HG03565 (cell line): ENCODE measurements around the gene TSR3.

Experiments
- ATAC-seq: cut with Tn5 transposase; IDR thresholded peaks from one replicate; pipeline ENCODE4 v1.9.1; 2021; ENCODE audit warnings: mild to moderate bottlenecking, moderate library complexity; ENCODE audit not compliant: unreplicated experiment

TSR3 gene

DNA sequence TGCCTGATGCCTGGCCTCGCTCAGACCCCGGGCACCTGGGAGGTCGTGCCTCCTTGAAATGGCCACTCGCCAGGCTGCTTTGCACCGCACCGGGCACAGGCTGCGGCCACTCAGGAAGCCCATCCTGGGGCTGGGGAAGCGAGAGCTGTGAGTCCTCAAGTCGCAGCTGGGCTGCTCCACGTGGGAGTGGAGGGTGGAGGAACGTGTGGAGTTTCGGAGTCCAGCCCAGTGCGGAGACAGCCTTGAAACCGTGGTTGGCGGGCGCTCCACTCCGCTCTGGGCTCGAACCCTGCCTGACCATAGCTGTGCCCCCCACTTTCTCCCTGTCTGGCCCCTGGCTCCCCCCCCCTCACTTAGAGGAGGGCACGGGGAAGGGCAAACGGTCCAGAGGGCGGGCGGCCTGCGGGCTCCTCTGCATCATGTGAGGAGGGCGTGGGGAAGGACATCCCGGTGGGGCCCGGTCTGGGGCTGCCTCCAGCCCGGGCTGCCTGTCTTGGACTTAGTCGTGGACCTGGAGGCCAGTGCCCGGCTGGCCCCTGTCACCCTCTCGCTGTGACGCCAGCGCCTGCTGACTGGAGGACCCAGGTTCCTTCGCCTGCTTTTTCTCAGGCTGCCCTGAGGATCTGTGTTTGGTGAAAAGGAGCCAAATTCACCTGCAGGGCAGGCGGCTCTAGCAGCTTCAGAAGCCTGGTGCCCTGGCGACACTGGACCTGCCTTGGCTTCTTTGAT lies 39.8 kb downstream of the TSR3 start:
- ATAC-seq = no peak

DNA sequence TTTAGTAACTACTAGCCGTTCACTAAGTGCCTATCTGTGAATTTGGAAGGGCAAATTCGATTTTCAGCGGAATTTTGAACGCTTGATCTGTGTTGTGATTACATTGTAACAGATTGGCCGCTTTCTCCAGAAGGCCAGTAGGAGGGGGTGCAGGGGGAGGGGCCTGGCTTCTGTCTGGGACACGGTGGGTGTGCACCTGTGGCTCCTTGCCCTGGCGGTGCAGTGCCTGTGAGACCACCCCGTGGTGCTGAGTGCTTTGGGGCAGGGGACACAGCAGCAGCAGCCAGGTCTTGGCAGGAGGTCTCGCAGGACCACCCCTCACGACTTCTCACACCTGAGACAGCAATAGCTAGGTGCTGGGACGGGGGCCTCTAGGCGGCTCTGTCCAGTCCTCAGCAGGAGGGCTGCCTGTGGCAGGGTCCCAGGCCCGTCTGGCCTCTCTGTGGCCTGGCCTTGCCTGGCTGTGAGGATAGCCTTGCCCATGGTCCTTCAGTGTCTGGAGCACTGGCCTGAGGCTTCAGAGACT lies 40.4 kb downstream of the TSR3 start:
- ATAC-seq = no peak

DNA sequence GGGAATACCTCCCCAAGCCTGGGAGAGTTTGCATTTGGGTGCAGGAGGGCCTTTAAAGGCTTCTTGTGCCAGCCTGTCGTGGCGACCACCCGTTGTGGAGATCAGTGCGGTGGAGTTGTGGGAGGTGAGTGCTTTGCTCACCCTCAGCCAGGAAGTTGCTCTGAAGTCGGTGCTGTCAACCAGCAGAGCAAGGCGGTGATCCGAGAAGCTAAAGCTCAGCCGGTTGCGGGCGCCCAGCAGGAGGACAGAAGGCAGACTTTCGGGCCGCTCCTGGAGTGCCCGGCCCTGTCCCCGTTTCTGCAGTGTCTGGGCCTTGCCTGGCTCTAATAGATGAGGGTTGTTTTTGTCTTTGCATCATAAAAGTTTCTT lies 40.9 kb downstream of the TSR3 start:
- no peak for ATAC-seq

DNA sequence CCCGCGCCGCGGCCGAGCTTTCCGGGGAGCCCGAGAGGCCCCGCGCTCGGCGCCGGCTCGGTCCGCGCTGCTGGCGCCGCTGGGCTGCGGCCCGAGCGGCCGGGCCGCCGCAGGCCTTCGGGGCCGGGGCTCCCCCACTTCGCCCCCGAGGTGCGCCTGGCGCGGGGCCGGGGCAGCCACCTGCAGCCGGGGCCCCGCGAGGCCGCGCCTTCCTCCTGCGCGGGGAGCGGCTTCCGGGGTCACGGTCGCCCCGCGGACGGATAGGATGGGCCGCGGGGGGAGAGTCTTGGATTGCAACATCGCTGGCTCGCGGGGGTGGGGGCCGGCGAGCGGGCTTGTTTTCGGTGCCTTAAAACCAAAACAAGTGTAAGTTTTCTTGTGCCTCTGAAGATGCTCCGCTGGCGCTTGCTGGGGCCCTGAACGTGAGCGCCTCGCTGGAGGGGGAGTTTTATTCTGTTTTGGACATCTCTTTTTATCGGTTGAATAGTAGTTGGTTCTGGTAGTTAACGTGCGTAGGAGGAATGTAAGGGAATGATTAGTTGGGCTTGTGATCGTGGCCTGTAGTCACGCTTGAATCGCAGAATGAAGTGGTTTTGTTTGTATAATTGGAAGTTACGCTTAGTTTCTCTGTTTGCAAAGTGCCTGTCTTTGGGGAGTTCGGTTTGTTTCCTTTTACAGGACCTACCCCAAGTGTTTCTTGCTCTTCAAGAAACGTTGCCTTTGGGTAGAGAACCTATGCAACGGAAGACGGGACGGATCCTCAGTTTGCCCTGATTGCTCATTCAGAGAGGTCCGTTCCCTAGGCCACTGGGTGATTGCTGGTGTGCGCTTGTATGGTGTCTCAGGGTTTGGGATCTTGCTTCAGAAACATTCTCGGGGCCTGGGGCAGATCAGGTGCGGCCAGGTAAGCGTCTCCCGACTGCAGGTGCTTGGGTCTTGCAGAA lies 41.5 kb downstream of the TSR3 start:
- peak; percentile 19 for ATAC-seq

DNA sequence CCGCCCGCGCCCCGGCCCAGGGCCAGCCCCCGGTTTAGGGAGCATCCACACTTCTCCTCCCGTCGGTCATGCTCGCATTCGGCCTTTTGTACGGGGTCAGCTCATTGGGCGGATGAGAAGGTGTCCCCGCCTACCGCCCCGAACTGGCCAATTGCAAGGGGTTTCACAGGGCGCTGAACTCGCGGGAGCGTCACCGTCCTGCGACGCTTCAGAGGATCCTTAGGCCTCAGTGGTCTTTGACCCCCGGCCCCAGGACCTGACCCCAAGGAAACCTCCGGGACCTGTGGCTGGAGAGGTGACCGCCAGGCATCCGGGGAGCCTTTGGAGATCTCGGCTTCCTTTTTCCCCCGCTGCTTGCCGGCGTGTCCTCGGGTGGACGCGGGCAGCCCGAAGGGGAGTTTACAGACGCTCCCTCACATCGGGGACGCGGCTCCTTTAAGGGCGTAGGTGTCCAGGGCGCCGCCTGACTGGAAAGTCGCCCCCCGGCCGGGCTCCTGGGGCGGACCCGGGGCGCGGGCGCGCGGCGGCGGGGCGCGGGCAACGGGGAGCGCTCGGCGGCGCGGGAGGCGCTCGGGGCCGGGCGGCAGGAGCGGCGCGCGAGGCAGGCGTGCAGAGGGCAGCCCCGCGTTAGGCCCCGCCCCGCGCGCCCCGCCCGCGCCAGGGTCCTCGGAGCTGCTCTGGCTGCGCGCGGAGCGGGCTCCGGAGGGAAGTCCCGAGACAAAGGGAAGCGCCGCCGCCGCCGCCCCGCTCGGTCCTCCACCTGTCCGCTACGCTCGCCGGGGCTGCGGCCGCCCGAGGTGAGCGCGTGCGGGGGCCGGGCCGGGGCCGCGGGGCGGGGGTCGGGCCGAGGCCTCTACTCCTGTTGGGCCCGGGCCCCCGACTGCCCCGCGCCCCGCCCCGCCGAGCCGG lies 42.4 kb downstream of the TSR3 start, which contains the start of gene UBE2I:
Gene UBE2I (plus strand): TSS at position 660 of the 909 bp plus-strand sequence. CDS start 4,395 bp downstream, outside the sequence.
- peak; percentile 44 for ATAC-seq

DNA sequence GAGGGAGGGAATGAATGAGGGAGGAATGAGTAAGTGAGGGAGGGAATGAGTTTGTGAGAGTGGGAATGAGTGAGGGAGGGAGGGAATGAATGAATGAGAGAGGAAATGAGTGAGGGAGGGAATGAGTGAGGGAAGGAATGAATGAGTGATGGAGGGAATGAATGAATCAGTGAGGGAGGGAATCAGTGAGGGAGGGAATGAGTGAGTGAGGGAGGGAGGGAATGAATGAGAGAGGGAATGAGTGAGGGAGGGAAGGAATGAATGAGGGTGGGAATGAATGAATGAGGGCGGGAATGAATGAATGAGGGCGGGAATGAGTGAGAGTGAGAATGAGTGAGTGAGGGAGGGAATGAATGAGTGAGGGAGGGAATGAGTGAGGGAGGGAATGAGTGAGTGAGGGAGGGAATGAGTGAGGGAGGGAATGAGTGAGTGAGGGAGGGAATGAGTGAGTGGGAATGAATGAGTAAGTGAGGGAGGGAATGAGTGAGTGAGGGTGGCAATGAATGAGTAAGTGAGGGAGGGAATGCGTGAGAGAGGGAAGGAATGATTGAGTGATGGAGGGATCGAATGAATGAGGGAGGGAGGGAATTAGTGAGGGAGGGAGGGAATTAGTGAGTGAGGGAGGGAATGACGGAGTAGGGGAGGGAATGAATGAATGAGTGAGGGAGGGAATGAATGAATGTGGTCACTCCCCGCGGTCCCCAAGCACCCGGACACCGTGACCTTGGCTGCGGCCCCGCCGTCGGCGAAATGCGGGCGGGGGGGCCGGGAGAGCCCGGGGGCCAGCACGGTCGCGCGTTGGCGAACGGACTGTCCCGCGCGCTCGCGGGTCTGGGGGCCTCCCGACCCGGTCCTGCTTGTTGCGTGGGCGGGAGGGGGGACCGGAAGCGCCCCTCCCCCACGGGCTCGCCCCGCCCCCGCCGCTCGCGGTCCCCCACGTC lies 43.4 kb downstream of the TSR3 start:
- ATAC-seq = peak; percentile 15

DNA sequence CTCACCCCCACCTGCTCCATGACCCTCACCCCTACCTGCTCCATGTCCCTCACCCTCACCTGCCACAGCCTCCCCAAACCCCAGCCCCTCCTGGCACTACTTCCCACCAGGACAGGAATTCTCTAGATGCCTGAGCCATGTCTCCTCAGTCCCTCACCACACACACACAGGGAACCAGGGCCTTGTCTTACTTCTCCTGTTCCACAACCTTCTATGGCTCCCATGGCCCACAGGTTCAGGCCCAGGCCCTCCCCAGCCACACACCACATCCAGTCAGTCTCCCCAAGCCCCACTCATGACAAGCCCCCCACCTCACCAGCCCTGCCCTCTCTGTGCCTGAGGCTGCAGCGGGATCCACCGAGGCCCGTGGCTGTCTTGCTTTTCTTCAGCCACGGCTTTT lies 45.3 kb downstream of the TSR3 start:
- ATAC-seq = no peak

DNA sequence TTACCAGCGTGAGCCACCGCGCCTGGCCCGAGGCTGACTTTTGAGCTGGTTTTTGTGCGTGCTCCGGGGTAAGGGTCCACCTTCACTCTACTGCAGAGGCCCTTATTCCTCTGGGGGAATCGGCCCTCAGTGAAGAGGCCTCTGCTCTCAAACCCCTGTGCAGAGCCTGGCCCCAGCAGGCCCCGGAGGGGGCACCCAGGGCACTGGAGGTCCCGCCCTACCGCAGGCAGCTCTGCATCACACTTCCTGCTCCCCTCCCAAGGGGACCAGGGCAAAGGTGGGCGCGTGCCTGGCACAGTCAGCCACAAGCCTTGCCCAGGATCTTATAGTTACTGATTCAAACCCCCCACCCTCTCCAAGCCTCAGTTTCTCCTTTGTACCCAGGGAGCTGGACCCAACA lies 45.9 kb downstream of the TSR3 start:
- no peak for ATAC-seq

DNA sequence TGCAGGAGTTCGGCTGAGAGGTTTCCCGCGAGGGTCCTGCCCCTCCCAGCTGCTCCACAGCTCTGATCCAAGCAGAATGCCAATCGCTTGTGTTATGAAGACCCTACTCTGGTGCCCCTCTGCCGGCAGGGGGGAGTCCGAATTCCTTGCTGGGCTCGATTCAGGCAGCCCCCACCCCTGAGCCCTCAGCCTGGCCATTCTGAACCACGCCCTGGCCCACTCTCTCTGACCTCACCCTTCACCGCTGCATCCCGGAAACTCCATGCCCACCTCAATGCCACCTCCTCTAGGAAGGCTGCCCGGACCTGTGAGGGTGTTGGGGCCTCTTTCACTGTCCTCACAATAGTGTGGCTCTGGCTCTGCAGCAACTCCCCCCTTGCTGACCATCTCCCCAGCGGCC lies 50.1 kb downstream of the TSR3 start:
- ATAC-seq = no peak

DNA sequence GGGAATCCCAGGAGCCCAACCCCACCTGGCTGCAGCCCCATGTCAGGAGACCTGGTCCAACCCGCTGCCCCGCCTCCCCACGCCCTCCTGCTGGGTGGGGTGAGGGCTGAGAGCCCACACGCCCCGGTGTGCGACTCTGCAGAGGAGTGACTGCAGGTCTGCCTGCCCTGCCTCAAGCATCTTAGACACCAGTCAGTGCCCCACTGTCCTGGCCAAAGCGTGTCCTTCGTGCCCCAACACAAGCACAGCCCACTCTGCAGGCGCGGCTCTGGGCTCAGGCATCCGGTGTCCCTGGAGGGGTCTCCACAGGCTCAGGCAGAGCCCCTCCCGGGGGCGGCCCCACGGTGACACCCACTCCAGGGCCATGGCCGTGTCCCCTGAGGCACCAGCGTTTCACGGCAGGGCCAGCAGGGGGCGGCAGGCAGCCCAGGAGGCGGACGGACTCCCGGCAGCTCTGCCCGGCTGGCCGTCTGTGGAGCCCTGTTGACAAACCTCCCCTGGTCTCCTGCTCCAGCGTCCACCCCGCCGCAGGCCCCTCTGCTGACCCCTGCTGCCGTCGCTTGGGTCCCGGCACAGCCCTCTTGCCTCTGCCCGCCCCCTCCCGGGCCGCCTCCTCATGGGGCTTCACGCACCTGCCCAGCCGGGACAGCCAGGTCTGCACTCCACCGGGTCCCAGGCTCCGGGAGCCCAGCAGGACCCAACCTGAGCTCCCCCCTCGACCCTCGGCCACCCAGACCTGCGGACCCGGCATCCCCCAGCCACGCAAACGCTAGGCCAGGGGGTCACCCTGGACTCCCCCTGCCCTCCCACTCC lies 50.8 kb downstream of the TSR3 start:
- ATAC-seq = no peak

DNA sequence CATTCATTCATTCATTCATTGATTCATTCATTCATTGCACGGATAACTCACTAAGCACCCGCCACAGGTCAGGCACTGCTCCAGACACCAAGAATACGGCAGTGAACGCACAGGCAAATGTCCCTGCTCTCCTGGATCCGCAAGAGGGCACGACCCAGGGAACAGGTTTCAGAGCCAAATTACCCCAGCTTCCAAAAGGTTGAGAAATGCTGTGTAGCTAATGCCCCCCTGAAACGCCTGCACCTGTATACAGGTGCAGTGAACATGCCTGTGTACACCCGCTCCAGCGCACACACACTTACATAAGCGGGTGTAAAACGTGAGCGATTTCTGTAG lies 51.8 kb downstream of the TSR3 start:
- no peak for ATAC-seq
